ENCODE data around the gene DEFB131B. TPM values are rescaled to one million over a fixed set of nuclear protein-coding genes. Genes with fewer than 3 reads are reported as not detected.

DEFB131B gene
- total and polyA plus RNA-seq, 9 of the 15 experiments (the other 6 are each of a cell fraction or from before 2014, with no cell fraction given): not detected

DNA sequence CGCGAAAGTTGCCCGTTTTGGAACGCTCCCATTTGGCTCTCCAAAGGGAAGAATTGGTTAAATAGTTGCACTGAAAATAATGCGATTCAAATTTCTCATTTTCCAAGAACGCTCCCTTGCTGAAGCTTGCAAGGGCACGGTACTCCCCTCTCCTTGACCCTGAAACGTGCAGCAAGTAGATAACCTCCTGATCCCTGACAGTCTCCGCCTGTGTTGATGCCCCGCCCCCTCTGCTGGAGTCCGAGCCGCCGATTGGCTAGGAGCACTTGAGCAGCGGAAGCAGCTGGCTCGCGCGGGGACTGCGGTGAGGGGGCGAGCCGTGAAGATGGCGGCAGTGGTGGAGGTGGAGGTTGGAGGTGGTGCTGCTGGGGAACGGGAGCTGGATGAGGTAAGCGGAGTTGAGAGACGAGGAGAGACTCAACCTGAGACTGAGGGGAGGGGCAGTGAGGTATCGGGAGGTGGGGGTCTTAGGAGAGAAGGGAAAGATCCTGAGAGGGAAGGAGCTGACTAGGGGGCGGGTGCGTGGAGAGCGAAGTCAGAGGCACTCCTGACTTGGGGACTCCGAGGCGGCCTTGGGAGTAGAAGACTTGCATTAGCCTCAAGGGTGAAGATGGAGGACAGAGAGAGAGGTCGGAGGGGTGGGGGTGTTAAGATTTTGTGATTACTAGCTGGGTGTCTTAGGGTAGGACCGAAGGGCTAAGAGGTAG is 50.6 kb downstream of the DEFB131B start, which contains the start of gene RNF121 (continued):
- TF ChIP-seq, protein P1, sequence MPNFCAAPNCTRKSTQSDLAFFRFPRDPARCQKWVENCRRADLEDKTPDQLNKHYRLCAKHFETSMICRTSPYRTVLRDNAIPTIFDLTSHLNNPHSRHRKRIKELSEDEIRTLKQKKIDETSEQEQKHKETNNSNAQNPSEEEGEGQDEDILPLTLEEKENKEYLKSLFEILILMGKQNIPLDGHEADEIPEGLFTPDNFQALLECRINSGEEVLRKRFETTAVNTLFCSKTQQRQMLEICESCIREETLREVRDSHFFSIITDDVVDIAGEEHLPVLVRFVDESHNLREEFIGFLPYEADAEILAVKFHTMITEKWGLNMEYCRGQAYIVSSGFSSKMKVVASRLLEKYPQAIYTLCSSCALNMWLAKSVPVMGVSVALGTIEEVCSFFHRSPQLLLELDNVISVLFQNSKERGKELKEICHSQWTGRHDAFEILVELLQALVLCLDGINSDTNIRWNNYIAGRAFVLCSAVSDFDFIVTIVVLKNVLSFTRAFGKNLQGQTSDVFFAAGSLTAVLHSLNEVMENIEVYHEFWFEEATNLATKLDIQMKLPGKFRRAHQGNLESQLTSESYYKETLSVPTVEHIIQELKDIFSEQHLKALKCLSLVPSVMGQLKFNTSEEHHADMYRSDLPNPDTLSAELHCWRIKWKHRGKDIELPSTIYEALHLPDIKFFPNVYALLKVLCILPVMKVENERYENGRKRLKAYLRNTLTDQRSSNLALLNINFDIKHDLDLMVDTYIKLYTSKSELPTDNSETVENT (CRISPR knock-in tag; IDR thresholded peaks at IDR 0.05): peak; percentile 60; the same call in 1 of the 2 replicates
- TF ChIP-seq PURB (CRISPR knock-in tag; IDR thresholded peaks at IDR 0.05; ENCODE audit: low read depth): no peak
- no peak for TF ChIP-seq SIX5 (IDR thresholded peaks at IDR 0.05; ENCODE audit: borderline replicate concordance in 1 of 2, insufficient read depth in 1 of 2, low read depth in 1 of 2, low read length in 2 of 2)
- TF ChIP-seq, protein P2, sequence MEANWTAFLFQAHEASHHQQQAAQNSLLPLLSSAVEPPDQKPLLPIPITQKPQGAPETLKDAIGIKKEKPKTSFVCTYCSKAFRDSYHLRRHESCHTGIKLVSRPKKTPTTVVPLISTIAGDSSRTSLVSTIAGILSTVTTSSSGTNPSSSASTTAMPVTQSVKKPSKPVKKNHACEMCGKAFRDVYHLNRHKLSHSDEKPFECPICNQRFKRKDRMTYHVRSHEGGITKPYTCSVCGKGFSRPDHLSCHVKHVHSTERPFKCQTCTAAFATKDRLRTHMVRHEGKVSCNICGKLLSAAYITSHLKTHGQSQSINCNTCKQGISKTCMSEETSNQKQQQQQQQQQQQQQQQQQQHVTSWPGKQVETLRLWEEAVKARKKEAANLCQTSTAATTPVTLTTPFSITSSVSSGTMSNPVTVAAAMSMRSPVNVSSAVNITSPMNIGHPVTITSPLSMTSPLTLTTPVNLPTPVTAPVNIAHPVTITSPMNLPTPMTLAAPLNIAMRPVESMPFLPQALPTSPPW (CRISPR knock-in tag; IDR thresholded peaks at IDR 0.05): peak; percentile 85
- TF ChIP-seq GABPA (tag; conservative IDR thresholded peaks at IDR 0.05; ENCODE audit: low read depth): peak; percentile 96
- TF ChIP-seq, protein P3, sequence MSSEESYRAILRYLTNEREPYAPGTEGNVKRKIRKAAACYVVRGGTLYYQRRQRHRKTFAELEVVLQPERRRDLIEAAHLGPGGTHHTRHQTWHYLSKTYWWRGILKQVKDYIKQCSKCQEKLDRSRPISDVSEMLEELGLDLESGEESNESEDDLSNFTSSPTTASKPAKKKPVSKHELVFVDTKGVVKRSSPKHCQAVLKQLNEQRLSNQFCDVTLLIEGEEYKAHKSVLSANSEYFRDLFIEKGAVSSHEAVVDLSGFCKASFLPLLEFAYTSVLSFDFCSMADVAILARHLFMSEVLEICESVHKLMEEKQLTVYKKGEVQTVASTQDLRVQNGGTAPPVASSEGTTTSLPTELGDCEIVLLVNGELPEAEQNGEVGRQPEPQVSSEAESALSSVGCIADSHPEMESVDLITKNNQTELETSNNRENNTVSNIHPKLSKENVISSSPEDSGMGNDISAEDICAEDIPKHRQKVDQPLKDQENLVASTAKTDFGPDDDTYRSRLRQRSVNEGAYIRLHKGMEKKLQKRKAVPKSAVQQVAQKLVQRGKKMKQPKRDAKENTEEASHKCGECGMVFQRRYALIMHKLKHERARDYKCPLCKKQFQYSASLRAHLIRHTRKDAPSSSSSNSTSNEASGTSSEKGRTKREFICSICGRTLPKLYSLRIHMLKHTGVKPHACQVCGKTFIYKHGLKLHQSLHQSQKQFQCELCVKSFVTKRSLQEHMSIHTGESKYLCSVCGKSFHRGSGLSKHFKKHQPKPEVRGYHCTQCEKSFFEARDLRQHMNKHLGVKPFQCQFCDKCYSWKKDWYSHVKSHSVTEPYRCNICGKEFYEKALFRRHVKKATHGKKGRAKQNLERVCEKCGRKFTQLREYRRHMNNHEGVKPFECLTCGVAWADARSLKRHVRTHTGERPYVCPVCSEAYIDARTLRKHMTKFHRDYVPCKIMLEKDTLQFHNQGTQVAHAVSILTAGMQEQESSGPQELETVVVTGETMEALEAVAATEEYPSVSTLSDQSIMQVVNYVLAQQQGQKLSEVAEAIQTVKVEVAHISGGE (CRISPR knock-in tag; IDR thresholded peaks at IDR 0.05): peak in 1 of 3 experiments; percentile 43; a peak in 1 of 6 replicates
- no peak for TF ChIP-seq HIVEP1 (CRISPR knock-in tag; IDR thresholded peaks at IDR 0.05)
- TF ChIP-seq EHMT2 (IDR thresholded peaks at IDR 0.05): peak; percentile 57; the same call in 1 of the 2 replicates
- TF ChIP-seq, protein P4, sequence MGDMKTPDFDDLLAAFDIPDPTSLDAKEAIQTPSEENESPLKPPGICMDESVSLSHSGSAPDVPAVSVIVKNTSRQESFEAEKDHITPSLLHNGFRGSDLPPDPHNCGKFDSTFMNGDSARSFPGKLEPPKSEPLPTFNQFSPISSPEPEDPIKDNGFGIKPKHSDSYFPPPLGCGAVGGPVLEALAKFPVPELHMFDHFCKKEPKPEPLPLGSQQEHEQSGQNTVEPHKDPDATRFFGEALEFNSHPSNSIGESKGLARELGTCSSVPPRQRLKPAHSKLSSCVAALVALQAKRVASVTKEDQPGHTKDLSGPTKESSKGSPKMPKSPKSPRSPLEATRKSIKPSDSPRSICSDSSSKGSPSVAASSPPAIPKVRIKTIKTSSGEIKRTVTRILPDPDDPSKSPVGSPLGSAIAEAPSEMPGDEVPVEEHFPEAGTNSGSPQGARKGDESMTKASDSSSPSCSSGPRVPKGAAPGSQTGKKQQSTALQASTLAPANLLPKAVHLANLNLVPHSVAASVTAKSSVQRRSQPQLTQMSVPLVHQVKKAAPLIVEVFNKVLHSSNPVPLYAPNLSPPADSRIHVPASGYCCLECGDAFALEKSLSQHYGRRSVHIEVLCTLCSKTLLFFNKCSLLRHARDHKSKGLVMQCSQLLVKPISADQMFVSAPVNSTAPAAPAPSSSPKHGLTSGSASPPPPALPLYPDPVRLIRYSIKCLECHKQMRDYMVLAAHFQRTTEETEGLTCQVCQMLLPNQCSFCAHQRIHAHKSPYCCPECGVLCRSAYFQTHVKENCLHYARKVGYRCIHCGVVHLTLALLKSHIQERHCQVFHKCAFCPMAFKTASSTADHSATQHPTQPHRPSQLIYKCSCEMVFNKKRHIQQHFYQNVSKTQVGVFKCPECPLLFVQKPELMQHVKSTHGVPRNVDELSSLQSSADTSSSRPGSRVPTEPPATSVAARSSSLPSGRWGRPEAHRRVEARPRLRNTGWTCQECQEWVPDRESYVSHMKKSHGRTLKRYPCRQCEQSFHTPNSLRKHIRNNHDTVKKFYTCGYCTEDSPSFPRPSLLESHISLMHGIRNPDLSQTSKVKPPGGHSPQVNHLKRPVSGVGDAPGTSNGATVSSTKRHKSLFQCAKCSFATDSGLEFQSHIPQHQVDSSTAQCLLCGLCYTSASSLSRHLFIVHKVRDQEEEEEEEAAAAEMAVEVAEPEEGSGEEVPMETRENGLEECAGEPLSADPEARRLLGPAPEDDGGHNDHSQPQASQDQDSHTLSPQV (IDR thresholded peaks at IDR 0.05): no peak
- no peak for TF ChIP-seq KLF6 (CRISPR knock-in tag; IDR thresholded peaks at IDR 0.05; ENCODE audit: borderline replicate concordance)
- peak; percentile 37 to 99; a peak in 3 of 4 replicates for TF ChIP-seq HDAC1 (IDR thresholded peaks at IDR 0.05)
- TF ChIP-seq NR2F6 (CRISPR knock-in tag; IDR thresholded peaks at IDR 0.05): no peak
- TF ChIP-seq MYC (IDR thresholded peaks at IDR 0.05; ENCODE audit: low read depth, low read length): peak; percentile 9; the same call in 1 of the 2 replicates
- no peak for TF ChIP-seq MYC (CRISPR knock-in tag; IDR thresholded peaks at IDR 0.05; ENCODE audit: borderline replicate concordance, low read depth)

Data from K562 (cell line).